Activated naive CD4-positive, alpha-beta T cell treated with anti-CD3 and anti-CD28 coated beads, Interleukin-2, amount 50 U/mL, for 24 hours (primary cell): ENCODE results near the gene RITA1.

Source experiments
- H3K27ac Mint-ChIP-seq: one replicate; pipeline ENCODE4 v1.8.0; 2021; ENCODE audit warnings: mild to moderate bottlenecking, mixed read lengths
- H3K27me3 Mint-ChIP-seq: one replicate; pipeline ENCODE4 v1.8.0; 2021; ENCODE audit warnings: mixed read lengths
- H3K36me3 Mint-ChIP-seq: one replicate; pipeline ENCODE4 v1.8.0; 2021; ENCODE audit warnings: mixed read lengths
- H3K4me1 Mint-ChIP-seq: one replicate; pipeline ENCODE4 v1.8.0; 2021; ENCODE audit warnings: mixed read lengths
- H3K4me3 Mint-ChIP-seq: one replicate; pipeline ENCODE4 v1.8.0; 2021; ENCODE audit warnings: mild to moderate bottlenecking, mixed read lengths
- H3K9me3 Mint-ChIP-seq: one replicate; pipeline ENCODE4 v1.8.0; 2021; ENCODE audit warnings: mixed read lengths

Gene RITA1

DNA sequence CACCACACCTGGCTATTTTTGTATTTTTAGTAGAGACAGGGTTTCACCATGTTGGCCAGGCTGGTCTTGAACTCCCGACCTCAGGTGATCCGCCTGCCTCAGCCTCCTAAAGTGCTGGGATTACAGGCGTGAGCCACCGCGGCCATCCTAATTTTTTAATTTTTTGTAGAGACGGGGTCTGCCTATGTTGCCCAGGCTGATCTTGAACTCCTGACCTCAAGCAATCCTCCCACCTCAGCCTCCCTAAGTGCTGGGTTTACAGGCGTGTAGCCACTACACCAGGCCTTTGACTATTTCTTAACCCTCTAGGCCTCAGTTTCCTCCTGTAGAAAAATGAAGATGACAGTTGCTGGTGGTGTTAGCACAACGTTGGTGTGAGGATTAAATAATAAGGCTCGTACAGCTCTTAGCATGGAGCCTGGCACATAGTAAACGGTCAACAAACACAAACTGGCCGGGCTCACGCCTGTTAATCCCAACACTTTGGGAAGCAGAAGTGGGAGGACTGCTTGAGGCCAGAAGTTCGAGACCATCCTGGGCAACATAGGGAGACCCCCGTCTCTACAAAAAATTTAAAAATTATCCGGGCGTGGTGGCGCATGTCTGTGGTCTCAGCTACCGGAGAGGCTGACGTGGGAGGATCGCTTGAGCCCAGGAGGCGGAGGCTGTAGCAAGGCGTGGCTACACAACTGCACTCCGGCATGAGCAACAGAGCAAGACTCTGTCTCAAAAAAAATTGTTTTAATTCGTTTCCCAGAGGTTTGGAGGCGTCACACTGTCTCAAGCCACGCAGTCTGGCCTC, 1.2 kb upstream of the RITA1 start:
- Mint-ChIP-seq H3K27me3 (no peaks in the 10 kb centered on the region), H3K36me3 (peaks cover 8% of the 10 kb centered on the region)

DNA sequence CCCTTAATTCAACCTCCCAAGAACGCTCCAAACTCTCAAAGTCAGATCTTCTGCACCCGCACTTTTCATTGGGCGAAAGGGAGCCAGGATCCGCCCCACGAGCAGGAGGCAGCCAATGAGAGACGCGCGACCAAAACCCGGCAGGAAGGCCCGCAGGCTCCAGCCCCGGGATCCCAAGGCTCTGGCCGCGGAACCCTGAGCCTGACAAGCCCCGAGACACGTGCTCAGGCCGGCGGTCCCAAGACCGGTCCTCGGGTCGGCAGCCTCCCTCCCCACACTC, 681 bp upstream of the RITA1 start:
- H3K36me3 Mint-ChIP-seq = peaks cover 10% of the 10 kb centered on the region
- H3K27ac Mint-ChIP-seq = peak overlapping the region; percentile 96
- H3K4me3 Mint-ChIP-seq = peak overlapping the region; percentile 97
- H3K4me1 Mint-ChIP-seq = peaks cover 40% of the 10 kb centered on the region
- H3K27me3 Mint-ChIP-seq = no peaks in the 10 kb centered on the region
- H3K9me3 Mint-ChIP-seq = no peaks in the 10 kb centered on the region

More for the DNA sequence above, 1.2 kb upstream of the RITA1 start:
- Mint-ChIP-seq H3K9me3 (no peaks in the 10 kb centered on the region), H3K27ac (peak overlapping the region; percentile 96), H3K4me3 (peak overlapping the region; percentile 97), H3K4me1 (peaks cover 38% of the 10 kb centered on the region)

DNA sequence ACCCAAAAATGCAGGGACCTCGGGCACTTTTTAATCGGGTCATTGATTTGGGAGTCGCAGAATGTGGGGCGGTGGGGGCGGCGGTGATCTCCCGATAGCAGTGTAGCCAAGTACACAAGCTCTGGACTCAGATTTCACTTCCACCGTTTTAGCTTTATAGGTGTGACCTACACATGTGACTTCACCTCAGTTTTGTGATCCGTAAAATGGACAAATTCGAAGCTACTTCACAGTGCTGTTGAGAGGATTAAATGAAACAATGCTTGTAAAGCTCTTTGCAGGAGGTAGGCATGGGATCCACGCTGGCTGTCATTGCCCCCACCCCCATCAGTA, 478 bp downstream of the RITA1 start:
- peaks cover 9% of the 10 kb centered on the region for H3K36me3 Mint-ChIP-seq
- peak overlapping the region; percentile 97 for H3K4me3 Mint-ChIP-seq
- H3K27ac Mint-ChIP-seq = peak overlapping the region; percentile 94
- peaks cover 40% of the 10 kb centered on the region for H3K4me1 Mint-ChIP-seq
- no peaks in the 10 kb centered on the region for H3K27me3 Mint-ChIP-seq
- no peaks in the 10 kb centered on the region for H3K9me3 Mint-ChIP-seq

DNA sequence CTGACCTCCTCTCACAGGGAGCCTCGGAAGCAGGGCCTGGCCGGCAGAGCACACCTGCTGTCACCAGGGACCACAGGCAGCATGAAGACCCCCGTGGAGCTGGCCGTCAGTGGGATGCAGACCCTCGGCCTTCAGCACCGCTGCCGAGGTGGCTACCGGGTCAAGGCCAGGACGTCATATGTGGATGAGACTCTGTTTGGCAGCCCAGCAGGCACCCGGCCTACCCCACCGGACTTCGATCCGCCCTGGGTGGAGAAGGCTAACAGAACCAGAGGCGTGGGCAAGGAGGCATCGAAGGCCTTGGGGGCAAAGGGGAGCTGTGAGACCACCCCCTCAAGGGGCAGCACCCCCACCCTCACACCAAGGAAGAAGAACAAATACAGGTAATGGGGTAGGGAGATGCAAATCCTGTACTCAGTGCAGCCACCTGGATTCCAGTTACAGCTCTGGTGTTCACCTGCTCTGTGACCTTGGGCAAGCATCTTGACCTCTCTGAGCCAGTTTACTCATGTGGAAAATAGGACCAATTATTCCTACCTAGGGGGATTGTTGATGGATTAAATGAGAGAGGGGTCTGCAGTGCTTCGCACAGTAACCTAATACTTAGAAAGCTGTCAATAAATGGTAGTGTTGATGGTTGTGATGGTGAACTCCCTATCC, 1.3 kb downstream of the RITA1 start:
- H3K27ac Mint-ChIP-seq = peak overlapping the region; percentile 94
- peaks cover 36% of the 10 kb centered on the region for H3K4me1 Mint-ChIP-seq
- H3K4me3 Mint-ChIP-seq = peak overlapping the region; percentile 97

DNA sequence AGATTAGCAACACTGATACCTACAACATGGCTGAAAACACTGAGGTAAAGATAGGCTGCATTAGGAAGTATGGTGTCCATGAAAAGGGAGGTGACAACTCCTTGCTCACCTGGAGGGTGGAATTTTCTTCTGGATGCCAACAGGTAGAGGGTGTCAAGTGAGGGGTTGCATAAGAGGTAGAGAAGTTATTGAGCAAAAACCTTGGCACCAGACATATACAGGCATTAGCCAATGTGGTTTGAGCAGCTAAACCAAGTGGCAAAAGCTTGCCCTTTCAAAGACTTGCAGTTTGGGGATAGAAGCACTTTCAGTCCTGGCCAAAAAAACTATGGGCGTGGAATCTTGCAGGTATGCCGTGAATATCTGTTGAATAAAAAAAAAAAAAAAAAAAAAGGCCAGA, 3.8 kb downstream of the RITA1 start:
- no peak overlapping the region for H3K4me3 Mint-ChIP-seq

More for the DNA sequence above, 1.3 kb downstream of the RITA1 start:
- Mint-ChIP-seq H3K27me3 (no peaks in the 10 kb centered on the region), H3K9me3 (no peaks in the 10 kb centered on the region), H3K36me3 (peaks cover 9% of the 10 kb centered on the region)

DNA sequence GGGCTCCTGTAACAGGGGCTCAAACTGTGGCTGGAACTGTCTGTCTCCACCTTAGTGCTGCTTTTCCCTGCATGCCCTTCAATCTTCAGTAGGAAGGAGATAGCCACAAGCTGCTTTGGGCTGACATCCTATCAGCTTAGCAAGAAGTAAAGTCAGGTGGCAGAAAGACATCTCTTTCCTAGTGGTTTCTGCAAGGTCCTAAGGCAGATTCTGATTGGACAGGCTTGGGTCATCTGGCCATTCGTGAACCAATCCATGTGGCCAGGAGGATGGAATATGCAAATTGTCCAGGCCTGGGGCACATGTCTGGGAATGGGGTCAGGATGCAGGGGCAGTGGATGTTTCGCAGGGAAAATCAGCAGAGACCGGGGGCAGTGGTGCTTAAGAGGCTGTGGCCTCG, 5.2 kb downstream of the RITA1 start:
- peaks cover 8% of the 10 kb centered on the region for H3K36me3 Mint-ChIP-seq
- no peaks in the 10 kb centered on the region for H3K27me3 Mint-ChIP-seq
- no peaks in the 10 kb centered on the region for H3K9me3 Mint-ChIP-seq
- H3K27ac Mint-ChIP-seq = no peak overlapping the region
- H3K4me3 Mint-ChIP-seq = no peak overlapping the region
- H3K4me1 Mint-ChIP-seq = peaks cover 19% of the 10 kb centered on the region

More for the DNA sequence above, 3.8 kb downstream of the RITA1 start:
- Mint-ChIP-seq H3K4me1 (peaks cover 22% of the 10 kb centered on the region), H3K36me3 (peaks cover 8% of the 10 kb centered on the region), H3K9me3 (no peaks in the 10 kb centered on the region), H3K27me3 (no peaks in the 10 kb centered on the region), H3K27ac (no peak overlapping the region)

DNA sequence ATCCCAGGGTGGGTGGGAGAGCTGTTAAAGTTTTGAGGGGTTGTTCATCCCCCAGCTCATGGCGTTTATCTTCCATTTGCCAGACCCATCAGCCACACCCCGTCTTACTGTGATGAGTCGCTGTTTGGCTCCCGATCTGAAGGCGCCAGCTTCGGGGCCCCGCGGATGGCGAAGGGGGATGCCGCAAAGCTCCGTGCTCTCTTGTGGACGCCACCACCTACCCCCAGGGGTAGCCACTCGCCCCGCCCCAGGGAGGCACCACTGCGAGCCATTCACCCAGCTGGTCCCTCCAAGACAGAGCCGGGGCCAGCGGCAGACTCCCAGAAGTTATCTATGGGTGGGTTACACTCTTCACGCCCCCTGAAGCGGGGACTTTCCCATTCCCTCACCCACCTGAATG, 5.7 kb downstream of the RITA1 start:
- no peak overlapping the region for H3K27ac Mint-ChIP-seq
- H3K36me3 Mint-ChIP-seq = peaks cover 8% of the 10 kb centered on the region
- H3K9me3 Mint-ChIP-seq = no peaks in the 10 kb centered on the region
- peaks cover 17% of the 10 kb centered on the region for H3K4me1 Mint-ChIP-seq
- no peak overlapping the region for H3K4me3 Mint-ChIP-seq
- no peaks in the 10 kb centered on the region for H3K27me3 Mint-ChIP-seq

DNA sequence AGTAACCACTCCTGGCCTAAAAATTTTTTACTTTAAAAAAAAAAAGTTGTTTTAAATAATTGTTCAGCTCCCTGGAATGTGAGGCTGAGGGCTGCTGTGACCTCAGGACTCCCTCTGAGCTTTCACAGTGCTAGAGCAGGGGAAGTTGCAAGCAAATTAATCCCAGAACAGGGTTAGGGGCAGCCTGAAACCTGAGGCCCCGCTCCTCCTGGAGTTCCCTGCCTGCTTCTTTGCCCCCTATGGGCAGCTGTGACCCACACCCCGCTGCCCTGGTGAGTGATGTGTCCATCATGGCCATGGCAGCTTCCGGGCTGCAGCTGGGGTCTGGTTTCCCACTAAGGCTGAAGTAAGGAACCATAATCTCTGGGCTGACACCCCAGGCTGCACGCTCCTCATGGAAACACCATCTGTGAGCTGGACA, 9.5 kb downstream of the RITA1 start:
- no peaks in the 10 kb centered on the region for H3K27me3 Mint-ChIP-seq
- H3K9me3 Mint-ChIP-seq = no peaks in the 10 kb centered on the region
- peaks cover 2% of the 10 kb centered on the region for H3K36me3 Mint-ChIP-seq
- H3K4me3 Mint-ChIP-seq = no peak overlapping the region
- H3K27ac Mint-ChIP-seq = no peak overlapping the region
- peaks cover 5% of the 10 kb centered on the region for H3K4me1 Mint-ChIP-seq

DNA sequence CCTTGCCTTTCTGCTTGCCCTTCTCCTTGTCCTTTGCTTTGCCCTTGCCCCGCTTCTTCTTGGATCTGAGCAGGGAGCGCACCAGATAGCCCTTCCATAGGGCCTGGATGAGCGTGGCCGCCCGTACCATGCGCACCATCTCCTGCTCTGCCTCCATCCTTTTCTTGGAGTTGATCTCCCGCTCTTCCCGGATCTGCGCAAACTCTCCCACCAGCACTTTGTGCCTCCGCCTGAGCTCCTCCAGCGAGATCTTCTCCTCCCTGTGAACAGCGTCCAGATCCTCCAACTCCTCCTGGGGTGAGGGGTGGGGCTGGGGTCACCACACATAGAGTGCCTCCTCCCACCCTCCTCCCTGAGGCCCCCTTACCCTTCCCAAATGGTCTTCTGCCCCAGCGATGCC, 10.1 kb downstream of the RITA1 start:
- H3K36me3 Mint-ChIP-seq = peaks cover 2% of the 10 kb centered on the region
- H3K4me1 Mint-ChIP-seq = peaks cover 5% of the 10 kb centered on the region
- no peak overlapping the region for H3K27ac Mint-ChIP-seq
- H3K27me3 Mint-ChIP-seq = no peaks in the 10 kb centered on the region
- H3K9me3 Mint-ChIP-seq = no peaks in the 10 kb centered on the region
- no peak overlapping the region for H3K4me3 Mint-ChIP-seq

DNA sequence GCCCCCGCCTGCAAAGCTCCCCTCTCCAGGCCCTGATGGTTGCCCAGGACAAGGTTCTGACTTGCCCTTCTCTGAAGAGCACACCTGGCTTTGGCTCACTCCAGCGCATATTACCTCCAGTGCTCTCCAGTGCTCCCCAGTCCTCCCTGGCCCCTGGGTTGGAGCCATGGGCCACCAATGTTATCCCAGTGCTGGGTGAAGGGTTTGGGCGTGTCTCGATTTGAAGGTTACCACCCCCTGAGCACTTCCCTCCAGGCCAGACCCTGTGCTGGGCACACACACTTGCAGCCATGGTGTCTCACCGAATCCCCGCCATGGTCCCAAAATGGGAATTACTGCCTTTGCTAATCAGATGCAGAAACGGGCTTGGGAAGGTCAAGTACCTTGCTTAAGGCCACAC, 11.1 kb downstream of the RITA1 start:
- Mint-ChIP-seq H3K4me3 (no peak overlapping the region), H3K36me3 (peaks cover 2% of the 10 kb centered on the region), H3K27ac (no peak overlapping the region), H3K9me3 (no peaks in the 10 kb centered on the region), H3K27me3 (no peaks in the 10 kb centered on the region), H3K4me1 (peaks cover 5% of the 10 kb centered on the region)

DNA sequence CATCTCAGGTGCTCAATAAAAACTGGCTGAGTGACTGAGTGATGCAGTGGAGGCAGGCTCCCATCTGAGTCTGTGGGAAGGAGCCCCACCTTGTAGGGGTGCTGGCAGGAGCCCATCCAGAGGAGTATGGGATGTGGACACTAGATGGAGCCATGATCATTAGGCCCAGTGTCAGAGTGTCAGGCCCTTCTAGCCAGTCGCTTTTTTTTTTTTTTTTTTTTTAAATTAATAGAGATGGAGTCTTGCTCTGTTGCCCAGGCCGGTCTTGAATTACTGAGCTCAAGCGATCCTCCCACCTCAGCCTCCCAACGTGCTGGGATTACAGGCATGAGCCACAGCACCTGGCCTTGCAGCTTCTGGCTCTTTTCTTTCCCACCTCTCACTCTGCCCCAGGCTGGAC, 11.5 kb downstream of the RITA1 start:
- Mint-ChIP-seq H3K27ac (no peak overlapping the region), H3K27me3 (no peaks in the 10 kb centered on the region), H3K36me3 (peaks cover 2% of the 10 kb centered on the region), H3K4me1 (peaks cover 5% of the 10 kb centered on the region), H3K4me3 (no peak overlapping the region), H3K9me3 (no peaks in the 10 kb centered on the region)

DNA sequence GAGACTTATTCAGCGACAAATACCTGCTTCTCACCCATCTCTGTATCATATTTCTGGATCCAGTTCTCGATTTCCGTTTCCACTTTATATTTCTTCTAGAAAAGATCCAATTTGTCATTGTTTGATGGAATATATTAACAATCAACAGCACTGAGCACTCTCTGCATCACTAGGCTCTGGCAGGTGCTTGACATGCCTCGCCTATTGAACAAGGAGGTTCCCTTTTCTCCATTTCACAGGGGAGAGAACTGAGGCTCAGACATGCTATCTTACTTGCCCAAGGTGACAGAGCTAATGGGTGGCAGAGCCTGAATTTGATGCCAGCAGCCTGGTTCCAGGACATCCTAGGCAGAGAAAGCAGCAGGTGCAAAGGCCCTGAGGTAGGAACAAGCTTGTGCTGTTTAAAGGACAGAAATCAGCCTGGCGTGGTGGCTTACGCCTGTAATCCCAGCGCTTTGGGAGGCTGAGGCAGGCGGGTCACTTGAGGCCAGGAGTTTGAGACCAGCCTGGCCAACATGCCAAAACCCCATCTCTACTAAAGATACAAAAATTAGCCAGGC, 12.1 kb downstream of the RITA1 start:
- Mint-ChIP-seq H3K27me3 (no peaks in the 10 kb centered on the region), H3K9me3 (no peaks in the 10 kb centered on the region), H3K4me3 (no peak overlapping the region), H3K36me3 (peaks cover 2% of the 10 kb centered on the region), H3K4me1 (peaks cover 5% of the 10 kb centered on the region), H3K27ac (no peak overlapping the region)

DNA sequence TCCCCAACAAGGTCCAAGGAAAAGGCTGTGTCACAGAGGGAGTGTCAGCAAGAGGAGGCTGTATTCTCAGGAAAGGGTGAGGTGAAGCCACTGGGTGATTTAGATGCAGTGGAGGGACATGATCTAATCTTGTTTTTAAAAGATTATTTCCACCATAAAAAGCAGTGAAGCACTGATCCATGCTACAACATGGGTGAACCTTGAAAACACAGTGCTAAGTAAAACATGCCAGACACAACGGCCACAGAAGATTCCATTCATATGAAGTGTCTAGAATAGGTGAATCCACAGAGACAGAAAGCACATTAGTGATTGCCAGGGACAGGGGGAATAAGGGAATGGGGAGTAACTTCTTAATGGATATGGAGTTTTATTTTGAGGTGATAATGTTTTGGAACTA, 12.8 kb downstream of the RITA1 start:
- Mint-ChIP-seq H3K36me3 (peaks cover 2% of the 10 kb centered on the region), H3K4me3 (no peak overlapping the region), H3K4me1 (peaks cover 5% of the 10 kb centered on the region), H3K27ac (no peak overlapping the region), H3K9me3 (no peaks in the 10 kb centered on the region), H3K27me3 (no peaks in the 10 kb centered on the region)

DNA sequence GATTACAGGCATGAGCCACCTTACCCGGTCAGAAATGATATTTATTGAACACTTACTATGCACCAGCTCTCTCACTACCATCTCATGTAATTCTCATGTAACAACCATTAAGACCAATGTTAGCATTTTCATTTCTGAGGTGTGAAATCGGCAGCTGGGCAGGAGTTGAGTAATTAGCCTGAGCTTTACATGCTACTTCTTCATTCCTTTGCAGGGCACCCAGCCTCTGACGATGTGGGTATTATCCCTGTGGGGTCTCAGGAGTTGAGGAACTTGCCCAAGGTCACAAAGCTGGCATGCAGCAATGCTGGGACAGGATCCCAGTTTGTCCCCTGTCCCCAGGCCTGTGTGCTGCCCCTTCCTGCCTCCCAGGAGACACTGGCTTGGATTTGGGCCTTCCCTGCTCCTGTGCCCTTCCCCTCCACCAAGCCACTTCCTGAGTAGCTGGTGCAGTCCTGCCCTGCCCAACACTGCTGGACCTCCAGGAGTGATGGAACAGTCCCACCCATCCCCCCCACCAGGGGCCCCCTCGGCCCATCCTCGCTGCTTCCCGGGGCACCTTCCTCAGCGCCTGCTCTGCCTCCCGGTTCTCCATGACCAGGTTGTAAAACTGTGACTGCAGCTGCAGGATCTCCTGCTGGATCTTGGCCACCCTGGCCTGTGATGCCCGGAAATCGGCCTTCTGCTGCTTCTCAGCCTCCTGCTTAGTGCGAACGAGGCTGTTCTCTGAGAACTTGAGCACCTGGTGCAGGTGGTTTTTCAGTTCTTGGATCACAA, 14.7 kb downstream of the RITA1 start:
- Mint-ChIP-seq H3K27ac (no peak overlapping the region), H3K36me3 (no peaks in the 10 kb centered on the region), H3K4me1 (peaks cover 5% of the 10 kb centered on the region), H3K27me3 (no peaks in the 10 kb centered on the region), H3K4me3 (no peak overlapping the region), H3K9me3 (no peaks in the 10 kb centered on the region)

DNA sequence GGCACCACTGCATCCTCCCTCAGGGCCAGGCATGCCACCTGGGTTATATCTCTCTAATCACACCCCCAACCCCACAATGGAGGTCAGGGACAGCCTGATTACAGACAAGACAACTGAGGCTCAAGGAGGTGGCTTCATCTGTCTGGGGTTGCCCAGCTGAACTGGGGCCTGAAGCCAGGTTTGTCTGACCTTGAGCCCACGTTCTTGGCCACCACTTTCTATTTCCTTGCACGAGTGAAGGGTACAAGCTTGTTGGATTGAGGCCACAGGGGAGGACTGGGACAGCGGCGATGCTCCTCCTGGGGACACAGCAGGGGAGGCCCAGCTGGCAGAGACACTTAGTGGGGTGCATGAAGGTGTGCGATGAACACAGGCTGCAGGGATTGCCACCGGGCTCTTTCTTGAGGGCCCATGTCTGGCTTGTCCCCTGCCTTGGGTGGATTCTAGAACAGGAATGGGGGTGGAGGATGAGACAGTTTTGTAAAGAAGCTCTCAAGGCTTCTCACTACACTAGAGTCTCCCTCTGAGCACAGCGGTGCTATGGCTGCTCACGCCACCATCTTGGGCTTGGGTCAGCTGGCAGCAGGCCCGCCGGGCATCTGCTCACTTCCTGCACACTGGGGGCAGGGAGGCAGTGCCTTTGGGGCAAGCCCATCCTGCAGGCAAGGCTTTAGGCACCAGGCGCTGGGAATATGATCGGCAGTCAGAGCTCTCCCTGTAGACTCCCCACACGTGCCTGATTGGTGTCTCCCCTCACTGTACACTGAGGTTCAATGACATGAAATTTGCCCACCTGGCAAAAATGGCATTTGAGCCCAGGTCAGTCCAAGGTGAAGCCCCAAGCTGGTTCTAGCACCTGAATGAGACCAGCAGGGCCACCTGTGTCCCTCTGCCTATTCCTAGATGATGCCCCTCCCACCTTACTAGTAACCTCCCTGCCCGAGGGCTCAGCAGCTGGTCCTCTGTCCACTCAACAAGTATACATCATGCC, 16.0 kb downstream of the RITA1 start:
- Mint-ChIP-seq H3K4me3 (no peak overlapping the region), H3K4me1 (peaks cover 8% of the 10 kb centered on the region), H3K9me3 (no peaks in the 10 kb centered on the region), H3K27me3 (no peaks in the 10 kb centered on the region), H3K27ac (no peak overlapping the region), H3K36me3 (no peaks in the 10 kb centered on the region)
